ENCODE measurements around the gene NEK10.

DNA sequence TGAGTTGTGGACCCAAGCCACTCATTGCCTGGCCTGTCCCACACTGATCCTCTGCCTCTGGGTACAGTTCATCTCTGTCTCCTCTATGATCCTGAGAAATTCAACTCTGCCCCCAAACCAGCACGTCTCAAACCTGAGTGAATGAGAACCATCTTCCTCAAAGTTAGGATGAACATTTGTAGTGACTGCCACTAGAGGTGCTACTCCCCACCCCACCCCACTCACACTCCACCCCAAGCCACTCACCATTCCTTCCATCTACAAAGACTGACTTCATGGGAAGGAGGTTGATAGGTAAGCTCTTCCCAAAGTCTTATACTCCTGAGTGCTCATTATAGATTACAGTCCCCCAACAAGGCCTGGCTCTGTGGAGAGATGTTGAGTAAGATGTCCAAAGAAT, 43.8 kb downstream of the NEK10 start:
- TF ChIP-seq EZH2 (IDR thresholded peaks at IDR 0.05; ENCODE audit: low read length, unreplicated experiment): no peak
- TF ChIP-seq, protein P1, sequence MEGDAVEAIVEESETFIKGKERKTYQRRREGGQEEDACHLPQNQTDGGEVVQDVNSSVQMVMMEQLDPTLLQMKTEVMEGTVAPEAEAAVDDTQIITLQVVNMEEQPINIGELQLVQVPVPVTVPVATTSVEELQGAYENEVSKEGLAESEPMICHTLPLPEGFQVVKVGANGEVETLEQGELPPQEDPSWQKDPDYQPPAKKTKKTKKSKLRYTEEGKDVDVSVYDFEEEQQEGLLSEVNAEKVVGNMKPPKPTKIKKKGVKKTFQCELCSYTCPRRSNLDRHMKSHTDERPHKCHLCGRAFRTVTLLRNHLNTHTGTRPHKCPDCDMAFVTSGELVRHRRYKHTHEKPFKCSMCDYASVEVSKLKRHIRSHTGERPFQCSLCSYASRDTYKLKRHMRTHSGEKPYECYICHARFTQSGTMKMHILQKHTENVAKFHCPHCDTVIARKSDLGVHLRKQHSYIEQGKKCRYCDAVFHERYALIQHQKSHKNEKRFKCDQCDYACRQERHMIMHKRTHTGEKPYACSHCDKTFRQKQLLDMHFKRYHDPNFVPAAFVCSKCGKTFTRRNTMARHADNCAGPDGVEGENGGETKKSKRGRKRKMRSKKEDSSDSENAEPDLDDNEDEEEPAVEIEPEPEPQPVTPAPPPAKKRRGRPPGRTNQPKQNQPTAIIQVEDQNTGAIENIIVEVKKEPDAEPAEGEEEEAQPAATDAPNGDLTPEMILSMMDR (conservative IDR thresholded peaks at IDR 0.05; ENCODE audit: low read depth, low read length): peak; percentile 40

Measured in PC-3 (cell line).